Stimulated activated CD4-positive, alpha-beta T cell treated with anti-CD3 and anti-CD28 coated beads, TNF-alpha, amount 100 ng/mL, for 4 hours (primary cell): ENCODE measurements around the gene GNAI3.

Source experiments
- DNase-seq, 3 experiments: peaks; one replicate each; pipeline ENCODE4 v3.0.0-alpha.2; 2020; ENCODE audit warnings: low read depth in 3 of 3

GNAI3 gene

DNA sequence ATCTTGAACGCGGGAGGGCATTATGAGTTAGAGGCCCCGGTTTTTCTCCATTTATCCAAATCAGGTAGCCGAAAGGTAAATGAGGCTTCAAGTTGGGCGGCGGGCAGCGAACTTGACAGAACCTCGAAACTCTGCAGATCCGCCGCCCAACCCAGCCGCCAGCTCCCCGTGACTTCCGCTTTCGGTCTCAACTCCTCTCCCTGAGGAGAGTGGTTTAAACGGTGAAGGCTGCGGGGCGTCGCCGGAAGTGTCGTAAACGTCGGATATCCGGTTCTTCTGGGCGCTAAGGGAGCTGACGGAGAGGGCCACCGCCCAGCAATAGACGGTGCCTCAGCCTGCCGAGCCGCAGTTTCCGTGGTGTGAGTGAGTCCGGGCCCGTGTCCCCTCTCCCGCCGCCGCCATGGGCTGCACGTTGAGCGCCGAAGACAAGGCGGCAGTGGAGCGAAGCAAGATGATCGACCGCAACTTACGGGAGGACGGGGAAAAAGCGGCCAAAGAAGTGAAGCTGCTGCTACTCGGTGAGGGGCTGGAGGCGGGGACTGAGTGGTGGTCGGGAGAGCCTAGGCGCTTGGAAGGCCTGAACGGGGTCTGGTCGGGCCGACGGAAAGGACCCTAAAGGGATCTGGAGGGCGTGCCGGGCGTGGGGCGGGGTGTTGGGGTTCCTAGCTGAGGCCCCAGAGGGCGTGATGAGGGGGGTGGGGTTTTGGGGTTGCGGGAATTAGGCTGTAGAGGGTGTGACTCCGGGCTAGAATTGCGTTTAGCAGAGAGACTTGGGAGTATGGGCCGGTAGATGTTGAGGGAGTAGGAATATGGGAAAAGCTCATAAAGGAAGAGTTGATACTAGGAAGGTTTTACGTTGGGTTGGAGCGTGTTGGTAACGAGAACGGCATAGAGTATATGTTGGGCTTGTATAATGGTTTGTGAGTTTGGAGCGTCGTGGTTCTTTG is at the start of gene GNAI3:
TSS of gene GNAI3 (plus strand) at position 295 of the 947 bp plus-strand sequence. CDS start at position 401, 106 bp downstream.
- peak; percentile 80 to 93 (median 88) for DNase-seq

DNA sequence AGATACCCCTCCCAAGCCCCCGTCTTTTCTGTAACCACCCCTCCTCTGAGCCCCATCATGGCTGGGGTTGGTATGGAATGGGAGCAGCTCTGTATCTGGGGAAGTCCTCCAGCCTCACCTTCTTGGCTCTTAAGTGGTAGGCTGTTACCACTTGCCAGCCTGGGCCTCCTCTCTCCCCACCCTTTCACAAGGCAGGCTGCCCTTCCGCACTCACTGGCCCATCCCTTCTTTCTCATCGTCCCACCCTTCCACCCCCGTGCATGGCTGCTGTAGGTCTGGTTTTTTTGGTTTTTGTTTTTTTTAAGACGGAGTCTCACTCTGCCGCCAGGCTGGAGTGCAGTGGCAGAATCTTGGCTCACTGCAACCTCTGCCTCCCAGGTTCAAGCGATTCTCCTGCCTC is 49.3 kb upstream of the GNAI3 start:
- no peak for DNase-seq

DNA sequence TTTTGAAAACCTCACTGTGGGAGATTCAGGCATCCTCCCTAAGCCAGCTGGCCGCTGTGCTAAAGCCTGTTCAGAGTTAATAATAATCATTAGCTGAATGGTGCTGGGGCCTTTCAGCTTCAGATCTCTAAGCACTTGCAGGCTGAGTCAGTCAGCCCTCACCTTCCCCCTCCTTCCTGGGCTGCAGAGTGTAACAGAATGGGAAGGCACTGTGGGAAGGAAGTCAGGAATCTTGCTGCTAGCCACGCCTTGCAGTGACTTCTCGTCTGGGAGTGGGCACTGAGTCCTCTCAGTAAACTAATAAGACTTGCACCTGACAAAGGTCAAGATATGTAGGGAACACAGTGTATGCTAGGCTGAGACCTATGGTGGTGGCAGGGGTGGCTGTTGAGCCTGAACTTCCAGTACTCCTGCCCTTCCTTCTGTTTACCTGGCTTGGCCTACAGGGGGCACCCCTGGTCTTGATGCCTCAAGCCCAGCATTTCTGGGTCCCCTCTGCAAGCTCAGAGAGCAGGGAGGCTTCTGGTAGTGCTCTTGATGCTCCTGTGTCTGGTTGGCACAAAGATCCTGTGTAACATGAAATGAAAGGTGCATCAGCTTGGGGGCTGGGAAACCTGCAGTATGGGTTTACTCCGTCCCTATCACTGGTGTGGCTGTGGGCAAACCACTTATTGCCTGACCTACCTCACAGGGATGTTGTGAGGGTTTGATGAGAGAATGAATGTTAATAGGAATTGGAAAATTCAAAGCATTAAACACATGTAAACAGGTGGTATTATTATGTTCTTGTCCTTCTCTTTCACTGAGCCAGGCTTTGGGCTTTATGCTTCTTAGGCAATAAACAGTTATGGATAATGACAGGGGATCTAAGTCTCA is 48.5 kb upstream of the GNAI3 start:
- DNase-seq: no peak

DNA sequence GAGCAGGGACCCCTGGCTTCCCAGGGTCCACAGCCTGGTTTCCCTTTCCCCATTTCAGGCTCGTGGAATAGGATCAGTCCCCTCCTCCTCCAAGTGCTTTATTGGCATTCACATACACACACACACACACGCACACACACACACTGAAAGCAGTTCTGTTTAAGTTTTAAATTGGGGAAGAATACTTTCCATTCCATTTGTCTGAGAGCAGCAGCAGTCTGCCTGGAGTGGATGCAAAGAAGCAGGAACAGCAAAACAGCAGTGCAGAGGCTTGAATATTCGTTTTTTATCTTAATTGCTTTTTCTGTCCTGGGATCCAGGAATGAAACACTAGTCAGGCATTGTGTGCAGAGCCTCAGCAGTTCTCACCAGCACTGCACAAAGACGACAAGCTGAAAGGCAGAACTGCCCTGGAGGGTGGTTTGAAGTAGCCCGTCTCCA is 47.5 kb upstream of the GNAI3 start:
- no peak for DNase-seq

DNA sequence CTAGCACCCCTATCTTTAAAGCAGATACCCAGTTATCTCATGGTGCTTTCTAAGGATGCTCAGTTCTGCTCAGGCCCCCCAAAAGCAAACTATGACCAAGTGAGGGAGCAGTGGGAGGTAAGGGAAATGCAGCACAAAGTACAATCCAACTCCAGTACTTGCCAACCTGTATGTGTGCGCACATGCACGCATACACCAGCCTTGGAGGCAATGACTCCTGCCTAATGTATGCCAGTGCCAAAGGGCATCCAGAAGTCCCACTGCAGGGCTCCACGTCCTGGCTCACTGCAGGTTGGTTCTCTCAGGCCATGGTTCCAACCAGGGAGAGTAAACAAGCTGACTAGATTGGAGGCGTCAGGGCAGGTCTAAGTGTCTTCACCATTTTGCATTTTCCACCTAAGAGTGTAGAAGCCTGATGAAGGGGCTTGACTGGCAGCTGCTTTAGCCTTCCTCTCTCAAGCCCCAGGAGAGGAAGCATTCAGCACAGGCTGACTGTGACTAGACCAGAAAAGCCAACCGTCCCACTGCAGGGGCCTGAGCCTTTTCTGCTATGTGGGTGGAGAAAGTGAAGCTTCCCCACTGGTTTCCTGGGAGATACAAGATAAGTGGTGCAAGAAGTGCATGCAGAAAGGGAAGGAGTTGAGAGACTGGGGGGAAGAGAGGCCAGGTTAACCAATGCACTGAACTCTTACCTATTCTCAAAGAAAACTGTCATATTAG is 46.6 kb upstream of the GNAI3 start:
- no peak for DNase-seq

DNA sequence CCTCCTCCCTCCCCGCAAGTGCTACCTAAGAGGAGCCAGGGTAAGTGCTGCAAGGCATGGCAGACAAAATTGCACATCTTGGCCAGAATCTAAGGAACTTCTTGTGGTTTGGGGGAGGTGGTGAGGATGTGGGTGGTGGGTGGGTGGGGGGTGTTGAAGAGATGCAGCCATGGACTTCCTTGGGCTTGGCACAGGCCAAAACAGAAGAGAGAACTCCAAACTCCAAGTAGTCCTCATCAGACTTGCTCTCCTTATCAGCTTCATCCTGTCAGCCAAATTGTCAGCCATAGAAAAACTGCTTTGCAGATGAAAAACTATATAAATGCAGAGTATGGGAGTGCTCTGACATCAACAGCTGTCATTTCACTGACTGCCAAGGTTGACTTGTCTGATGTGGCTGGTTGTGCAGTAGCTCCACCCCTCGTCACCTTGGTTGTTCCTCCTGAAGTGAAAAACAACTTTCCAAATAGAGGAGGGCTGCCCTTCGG is 46.0 kb upstream of the GNAI3 start:
- DNase-seq: peak in 1 of 3 experiments; percentile 39

DNA sequence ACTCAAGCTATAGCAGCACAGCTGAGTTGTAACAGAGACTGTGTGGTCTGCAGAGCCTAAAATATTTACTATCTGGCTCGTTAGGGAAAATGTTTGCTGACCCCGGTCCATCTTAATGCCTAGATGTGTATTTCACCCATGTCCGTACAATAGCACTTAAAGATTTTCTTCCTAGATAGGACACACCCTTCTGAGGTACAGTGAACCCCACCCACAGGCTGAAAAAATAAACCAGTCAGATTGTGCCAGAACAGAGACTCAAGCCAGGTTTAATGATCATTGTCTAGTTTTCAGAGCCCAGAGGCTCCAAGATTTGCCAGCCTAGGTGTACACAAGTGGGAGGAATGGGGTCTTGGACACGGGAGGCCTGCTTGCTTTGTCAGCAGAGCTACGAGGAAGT is 44.5 kb upstream of the GNAI3 start:
- DNase-seq: no peak

DNA sequence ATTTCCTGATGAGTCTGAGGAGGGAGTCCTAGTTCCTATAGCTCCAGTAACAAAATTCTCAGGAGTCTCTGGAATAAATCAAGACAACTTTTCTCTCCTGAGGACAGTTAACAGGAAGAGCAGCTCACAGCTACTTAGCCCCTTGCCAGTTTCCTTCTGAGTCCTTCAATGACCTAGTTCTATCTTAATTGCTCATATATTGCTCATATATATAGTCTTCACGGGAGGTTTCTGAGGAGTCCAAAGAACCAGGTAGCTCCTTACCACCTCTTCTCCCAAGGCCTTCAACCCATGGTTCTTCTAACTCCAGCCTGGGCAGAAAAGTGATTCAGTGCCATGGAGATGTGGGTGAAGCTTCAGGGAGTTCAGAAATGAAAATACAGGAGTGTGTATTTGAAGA is 43.4 kb upstream of the GNAI3 start:
- DNase-seq: no peak

DNA sequence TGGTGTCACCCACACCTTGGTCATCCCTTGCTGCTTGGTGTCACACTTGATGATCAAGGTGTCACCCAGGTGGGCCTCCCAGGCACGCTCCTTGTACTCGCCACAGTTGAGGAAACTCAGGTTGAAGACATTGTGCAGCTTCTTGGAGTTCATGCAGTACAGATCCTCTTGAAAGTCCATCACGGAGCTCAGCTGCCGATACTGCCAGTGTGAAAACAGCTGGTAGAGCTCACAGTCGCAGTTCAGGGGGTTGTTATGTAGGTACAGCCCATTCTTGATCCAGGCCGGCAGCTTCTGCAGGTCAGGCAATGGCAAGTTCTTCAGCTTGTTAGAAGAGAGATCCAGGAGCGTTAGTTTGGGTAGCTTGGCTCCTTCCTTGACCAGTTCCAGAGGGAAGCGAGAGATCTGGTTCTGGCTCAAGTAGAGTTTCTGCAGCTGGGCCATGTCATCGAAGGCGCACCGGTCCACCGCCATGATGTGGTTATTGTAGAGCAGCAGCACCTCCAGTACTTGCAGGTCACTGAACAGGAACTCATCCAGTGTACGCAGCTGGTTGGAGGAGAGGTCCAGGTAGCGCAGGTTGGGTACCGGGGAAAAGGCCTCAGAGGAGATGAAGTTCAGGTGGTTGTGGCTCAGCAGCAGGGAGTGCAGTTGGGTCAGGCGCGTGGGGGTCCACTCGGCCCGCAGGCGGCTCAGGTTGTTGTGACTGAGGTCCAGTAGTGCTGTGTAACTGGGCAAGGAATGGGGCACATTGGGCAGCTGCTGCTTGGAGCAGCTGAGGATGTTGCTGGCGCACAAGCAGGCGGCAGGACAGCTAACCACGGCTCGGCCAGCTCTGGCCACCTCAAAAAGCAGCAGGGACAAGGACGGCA is 40.2 kb upstream of the GNAI3 start:
- no peak for DNase-seq

DNA sequence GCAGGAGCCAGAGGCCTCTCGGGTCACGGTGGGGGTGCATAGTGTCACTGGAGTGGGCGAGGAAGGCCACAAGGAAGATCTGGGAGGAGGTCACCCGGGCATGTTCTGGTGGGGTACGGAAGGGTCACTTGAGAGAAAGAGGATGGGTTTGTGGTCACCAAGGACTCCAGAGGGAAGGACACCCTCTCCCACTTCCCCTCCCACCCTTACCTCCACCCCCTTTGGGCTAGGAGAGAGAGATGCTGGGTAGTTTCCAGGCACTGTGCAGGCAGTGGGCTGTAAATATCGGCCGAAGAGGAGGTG is 39.6 kb upstream of the GNAI3 start:
- DNase-seq: no peak

DNA sequence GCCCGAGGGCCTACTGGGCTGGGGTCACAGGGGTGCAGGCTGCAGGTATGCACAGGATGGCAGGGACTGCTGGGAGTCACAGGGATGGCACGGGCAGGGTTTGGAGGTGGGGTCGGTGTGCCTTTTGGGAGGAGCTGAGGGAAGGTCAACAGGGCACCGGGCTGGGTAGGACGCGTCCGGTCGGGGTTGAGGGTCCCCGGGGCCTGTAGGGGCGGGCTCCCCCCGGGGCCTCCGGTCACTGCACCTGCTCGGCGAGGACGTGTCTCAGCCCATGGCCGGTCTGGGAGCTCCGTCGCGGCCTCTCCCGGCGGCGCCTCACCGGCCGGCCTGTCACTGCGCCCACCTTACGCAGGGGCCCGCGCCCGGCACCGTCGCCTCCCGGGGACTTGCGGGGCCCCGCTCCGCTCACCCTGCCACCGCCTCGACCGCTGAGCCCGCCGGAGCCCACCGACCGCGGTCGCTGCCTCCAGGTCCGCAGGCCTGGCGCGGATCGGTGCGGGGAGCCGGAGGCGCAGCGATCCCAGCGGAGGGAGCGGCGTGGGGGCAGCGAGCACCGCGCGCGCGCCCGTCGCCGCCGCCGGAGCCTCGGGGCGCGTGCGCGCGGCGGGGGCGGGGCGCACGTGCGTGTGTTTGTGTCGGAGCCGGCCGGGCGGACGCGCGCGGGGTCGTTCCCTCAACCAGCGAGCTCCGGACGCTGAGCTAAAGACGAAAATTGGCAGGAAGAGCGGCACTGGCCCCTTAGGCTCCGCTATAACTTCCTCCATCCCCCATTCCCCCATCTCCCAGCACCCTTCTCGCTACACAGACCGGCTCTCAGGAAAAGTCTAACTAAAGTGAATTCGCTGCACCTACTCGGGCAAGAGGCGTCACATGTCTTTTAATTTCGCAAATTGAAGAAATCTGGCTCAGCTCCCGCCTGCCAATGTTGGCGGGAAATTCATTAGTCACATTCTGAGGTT is 39.0 kb upstream of the GNAI3 start, which contains the start of gene AMIGO1:
TSS of gene AMIGO1 (minus strand) at position 552 of the 959 bp plus-strand sequence. CDS start 815 bp downstream, outside the sequence.
- DNase-seq: peak in 2 of 3 experiments; percentile 35 to 58

DNA sequence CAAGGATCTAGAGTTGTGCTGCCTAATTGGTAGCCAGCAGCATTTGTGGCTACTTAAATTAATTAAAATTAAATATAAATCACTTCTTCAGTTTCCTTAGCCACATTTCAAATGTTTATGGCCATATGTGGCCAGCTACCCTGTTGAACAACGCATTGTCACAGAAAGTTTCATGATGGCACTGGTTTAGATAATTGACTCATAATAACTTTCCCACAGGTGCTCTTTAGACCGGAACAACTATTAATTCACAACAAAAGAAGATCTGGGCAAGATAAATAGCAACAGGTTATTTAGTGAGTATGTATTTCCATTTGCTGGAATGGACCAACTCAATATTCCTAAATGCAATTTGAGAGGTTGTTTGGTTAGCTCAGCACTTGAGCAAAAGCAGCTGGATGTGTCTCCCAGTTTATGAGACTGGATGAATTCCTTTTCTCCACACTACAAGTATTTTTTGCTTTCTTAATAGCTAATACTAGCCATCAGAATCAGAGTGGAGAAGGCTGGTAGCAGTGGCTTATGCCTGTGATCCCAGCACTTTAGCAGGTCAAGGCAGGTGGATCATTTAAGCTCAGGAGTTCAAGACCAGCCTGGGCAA is 35.2 kb upstream of the GNAI3 start:
- no peak for DNase-seq

DNA sequence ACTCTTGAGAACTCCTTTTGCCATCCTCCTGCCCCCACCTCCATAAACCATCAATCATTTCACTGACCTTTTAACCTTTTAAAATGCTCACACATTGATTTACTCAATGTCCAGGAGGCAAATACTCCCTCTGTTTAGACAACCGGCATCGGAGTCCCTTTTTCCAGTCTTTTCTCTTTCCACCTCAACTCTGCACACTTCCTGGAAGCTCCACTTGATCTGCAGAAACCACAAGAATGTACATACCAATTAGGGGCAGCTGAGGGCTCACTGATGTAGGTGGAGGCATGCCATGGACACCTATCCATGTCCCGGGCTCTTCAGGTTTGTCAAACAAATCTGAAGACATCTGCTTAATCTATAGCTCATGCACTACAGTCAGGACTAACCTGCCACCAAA is 33.6 kb upstream of the GNAI3 start:
- no peak for DNase-seq

DNA sequence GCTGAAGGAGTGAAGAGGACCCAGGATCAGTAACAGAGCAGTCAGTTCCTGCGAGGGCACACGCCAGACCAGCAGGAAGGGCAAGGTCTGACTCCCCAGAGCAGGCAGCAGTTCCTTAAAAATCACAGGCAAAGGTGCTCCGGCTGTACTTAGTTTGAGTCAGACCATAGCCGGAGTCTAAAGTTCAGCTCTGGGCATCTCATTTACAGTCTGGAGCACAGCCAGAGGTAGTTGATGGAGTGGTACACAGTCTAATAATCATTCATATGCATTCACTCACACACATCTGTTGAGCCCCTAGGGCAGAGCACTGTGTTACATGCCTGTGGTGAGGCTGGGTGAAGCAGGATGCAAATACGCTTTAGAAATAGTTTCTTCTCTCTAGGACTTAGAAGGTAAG is 31.5 kb upstream of the GNAI3 start:
- DNase-seq: no peak

DNA sequence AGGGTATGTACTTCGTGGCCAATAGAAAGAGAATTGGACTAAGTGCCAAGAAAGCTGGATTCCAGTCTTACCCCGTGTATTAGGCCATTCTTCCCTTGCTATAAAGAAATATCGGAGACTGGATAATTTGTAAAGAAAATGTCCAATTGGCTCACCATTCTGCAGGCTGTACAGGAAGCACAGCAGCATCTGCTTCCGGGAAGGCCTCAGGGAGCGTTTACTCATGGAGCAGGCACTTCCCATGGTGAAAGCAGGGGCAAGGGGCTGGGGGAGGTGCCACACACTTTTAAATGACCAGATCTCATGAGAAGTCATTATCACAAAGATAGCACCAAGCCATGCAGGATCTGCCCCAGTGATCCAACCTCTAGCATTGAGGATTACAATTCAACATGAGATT is 31.1 kb upstream of the GNAI3 start:
- no peak for DNase-seq

DNA sequence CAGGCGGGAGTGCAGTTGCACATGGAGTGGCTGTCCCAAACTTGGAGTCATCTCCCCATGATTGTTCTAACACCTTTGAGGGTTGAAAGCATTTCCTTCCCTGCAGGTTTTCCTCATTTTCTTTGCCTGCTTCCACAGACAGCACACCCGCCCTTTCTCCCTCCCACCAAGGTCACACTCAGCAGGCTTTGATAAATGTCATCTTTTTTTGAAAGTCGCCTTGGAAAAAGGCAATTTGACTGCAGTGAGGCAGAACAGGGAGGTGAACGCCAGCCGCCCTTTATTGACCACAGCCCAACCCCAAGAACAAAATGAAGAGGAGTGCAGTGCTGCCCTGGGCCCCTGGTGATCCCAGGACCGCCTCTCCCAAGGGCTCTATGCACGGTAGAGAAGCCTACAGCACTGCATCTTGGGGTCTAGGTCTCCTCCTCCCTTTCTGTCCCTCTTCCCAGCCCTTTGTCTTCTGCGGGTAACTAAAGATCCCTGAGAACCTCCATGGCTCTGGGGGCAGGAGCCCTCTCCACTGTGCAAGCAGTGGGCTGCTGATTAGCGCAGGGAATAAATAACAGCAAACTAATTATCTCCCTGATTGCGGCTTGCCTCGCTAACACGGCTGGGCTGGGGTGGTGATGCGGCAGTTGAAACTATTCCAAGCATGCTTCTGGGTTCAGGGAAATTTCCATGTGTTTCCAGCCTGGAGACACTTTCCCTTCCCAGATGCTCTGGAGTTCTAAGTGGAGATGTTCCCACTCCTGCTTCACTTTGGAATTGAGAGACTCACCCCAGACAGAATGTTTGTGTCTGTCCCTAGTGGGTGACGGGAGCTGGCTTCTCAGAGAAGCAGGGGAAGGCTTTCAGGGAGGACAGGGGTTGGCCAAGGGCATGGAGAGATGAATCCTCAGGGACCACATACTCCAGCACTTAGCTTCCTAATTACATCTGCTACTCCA is 27.1 kb upstream of the GNAI3 start:
- no peak for DNase-seq

DNA sequence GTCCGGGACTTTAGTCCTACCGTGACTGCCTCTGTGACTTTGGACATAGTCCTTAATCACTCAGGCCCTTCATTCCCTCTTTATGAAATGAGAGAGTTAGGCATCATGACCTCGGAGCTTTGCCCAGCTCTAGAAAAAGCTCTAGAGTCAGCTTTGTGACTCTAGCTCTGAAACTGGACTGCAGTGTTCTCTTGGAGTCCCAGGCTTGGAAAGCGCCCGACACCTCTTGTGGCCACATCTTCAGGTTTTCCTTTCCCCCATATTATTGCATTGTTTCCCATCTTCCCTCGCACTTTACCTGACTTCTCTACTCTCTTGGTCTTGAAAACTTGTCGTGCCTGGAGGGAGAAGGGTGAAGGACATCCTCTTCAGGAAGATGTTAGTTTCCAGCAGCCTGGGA is 26.4 kb upstream of the GNAI3 start:
- DNase-seq: no peak

DNA sequence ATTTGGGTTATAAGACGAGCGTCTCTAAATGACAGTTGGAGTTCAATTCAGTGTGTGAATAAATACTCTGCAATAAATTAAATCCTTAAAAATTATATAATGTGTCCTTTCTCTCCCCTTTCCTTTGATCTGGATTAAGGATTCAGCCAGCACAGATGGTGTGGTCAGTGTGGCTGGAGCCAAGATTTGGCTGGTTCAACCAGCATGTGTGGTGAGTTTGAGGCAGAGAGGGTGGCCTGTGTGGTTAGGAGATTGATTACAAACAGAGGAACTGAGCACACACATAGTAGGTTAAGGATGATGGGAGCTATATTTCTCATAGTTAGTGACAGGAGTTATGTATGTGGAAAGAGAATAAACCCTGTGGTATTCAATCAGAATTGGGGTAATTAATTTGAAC is 24.7 kb upstream of the GNAI3 start:
- no peak for DNase-seq
